NCI-H446 treated with DMSO at 0.1 percent for 48 hours (cell line): Measurements from ENCODE around the gene SDS.

Experiments used
- DNase-seq: peaks from one replicate; lab custom pipeline; 2025; lab: John Stamatoyannopoulos, UW

The SDS gene

GRCh38 chr12:113347107-113347506 lies 56.6 kb downstream of the SDS start:
- no peak for DNase-seq

DNA sequence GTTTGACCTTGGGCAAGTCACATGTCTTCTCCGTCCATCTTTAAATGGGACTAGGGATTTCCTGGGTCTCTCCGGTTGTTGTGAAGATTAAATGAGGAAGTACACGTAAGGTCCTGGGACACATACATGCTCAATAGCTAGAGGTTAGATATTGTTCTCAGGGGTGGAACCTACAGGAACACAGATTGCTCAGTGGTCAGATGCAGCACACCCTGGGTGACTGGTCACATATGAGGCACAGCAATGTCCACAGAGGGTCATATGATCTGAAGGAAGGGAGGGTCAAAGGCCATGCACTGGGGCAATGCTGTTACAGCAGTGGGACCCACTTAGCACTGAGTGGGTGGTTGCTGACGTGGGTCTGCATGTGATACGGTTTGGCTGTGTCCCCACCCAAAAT lies 57.3 kb downstream of the SDS start:
- no peak for DNase-seq

DNA sequence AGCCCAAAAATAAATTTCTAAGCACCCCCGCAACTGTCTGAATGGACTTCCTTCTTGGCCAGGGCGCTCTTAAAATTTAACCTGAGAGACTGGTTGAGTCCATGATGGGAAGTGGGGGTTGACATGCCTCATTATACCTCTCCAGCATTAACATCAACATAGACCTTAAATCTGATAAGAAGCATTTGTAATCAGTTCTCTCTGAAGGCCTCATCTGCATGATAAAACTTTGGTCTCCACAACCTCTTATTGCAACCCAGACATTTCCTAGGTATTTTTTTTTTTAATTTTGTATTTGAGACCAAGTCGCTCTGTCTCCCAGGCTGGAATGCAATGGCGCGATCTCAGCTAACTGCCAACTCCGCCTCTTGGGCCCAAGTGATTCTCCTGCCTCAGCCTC lies 58.4 kb downstream of the SDS start:
- no peak for DNase-seq
